ENCODE data around the gene SPP1.

SPP1 gene

GRCh38 chr4:88027611-88028608, 52.4 kb downstream of the SPP1 start:
- DNase-seq, result no peak

- no peak for DNase-seq
Observed at GRCh38 chr4:88028946-88029345, 53.4 kb downstream of the SPP1 start.

- no peak for DNase-seq
Observed at GRCh38 chr4:88029556-88029955, 54.0 kb downstream of the SPP1 start.

- DNase-seq, result no peak
Observed at GRCh38 chr4:88030565-88031310, 55.2 kb downstream of the SPP1 start.
